Endothelial cell of umbilical vein (primary cell): ENCODE results near the gene FREM1. TPM values are rescaled to one million over a fixed set of nuclear protein-coding genes. Genes with fewer than 3 reads are reported as not detected.

ENCODE experiments used
- BruUV-seq: library from RNA; stranded (reverse); fragments of 400-500 nt; replicated peaks from 2 replicates; lab custom pipeline; 2021; lab: Mats Ljungman, UMichigan
- CTCF ChIA-PET: fragments of 300-600, 350-600 bp; sonication (Branson Sonifier 250); formaldehyde crosslinking; loops from one replicate; lab custom pipeline; 2021; ENCODE audit warnings: antibody characterized with exemption, inconsistent platforms; lab: Charles Lee
- POLR2A ChIA-PET: fragments of 300-600, 350-600 bp; sonication (Branson Sonifier 250); formaldehyde crosslinking; loops from one replicate; lab custom pipeline; 2021; ENCODE audit warnings: antibody characterized with exemption, inconsistent platforms; lab: Charles Lee
- DNase-seq: peaks from one replicate; pipeline ENCODE4 v3.0.0-alpha.2; 2011; ENCODE audit warnings: low read depth, low spot score
- FAIRE-seq: peaks from 2 replicates; lab custom pipeline; 2011; peaks lifted over from hg19 to GRCh38; lab: Jason Lieb, UNC
- H2AFZ ChIP-seq: 2 replicates; pipeline ENCODE4 v1.6.0; 2012; ENCODE audit warnings: low read depth, low read length, control low read depth, inconsistent platforms
- H3K27ac ChIP-seq: 2 replicates; pipeline ENCODE4 v1.5.1; 2011; ENCODE audit warnings: low read depth, mild to moderate bottlenecking, control low read depth, low read length, moderate library complexity; ENCODE audit not compliant: insufficient read depth
- H3K27me3 ChIP-seq, 2 experiments: 2 replicates each; pipeline versions ENCODE4 v1.6.0 to v1.6.1; 2011; ENCODE audit warnings: low read length in 2 of 2, mixed read lengths in 1 of 2; ENCODE audit not compliant: control insufficient read depth in 2 of 2, insufficient read depth in 2 of 2
- H3K36me3 ChIP-seq, 2 experiments: 2 replicates in 1 of 2; 3 replicates in 1 of 2; pipeline ENCODE4 v1.5.1; 2011; ENCODE audit warnings: low read length in 2 of 2, mild to moderate bottlenecking in 1 of 2, moderate library complexity in 1 of 2; ENCODE audit not compliant: control insufficient read depth in 2 of 2, insufficient read depth in 2 of 2; ENCODE audit errors: extremely low read depth in 1 of 2
- H3K4me1 ChIP-seq: 3 replicates; pipeline ENCODE4 v1.5.1; 2011; ENCODE audit warnings: mild to moderate bottlenecking, low read length; ENCODE audit not compliant: control insufficient read depth, insufficient read depth; ENCODE audit errors: extremely low read depth
- H3K4me2 ChIP-seq: 2 replicates; pipeline ENCODE4 v1.6.1; 2011; ENCODE audit warnings: low read length, control low read depth, mixed read lengths; ENCODE audit not compliant: insufficient read depth
- H3K4me3 ChIP-seq, 3 experiments: fragments of 200-600 bp in 1 of 3; sonication (generic), shearing (Covaris generic) in 1 of 3; replicated peaks in 1 of 3; 2 replicates each; pipeline ENCODE4 v1.5.1; 2011 to 2016; ENCODE audit warnings: control low read depth in 3 of 3, low read length in 3 of 3, mild to moderate bottlenecking in 2 of 3, inconsistent platforms in 1 of 3, low read depth in 1 of 3, moderate library complexity in 1 of 3; ENCODE audit not compliant: insufficient read depth in 1 of 3
- H3K79me2 ChIP-seq: 2 replicates; pipeline ENCODE4 v1.6.0; 2012; ENCODE audit warnings: low read length, inconsistent platforms; ENCODE audit not compliant: control insufficient read depth, insufficient read depth
- H3K9ac ChIP-seq: replicated peaks from 2 replicates; pipeline ENCODE3; 2011; ENCODE audit warnings: low read length, control low read depth; ENCODE audit not compliant: insufficient read depth; ENCODE audit errors: extremely low read depth
- H3K9me1 ChIP-seq: replicated peaks from 3 replicates; pipeline ENCODE4 v1.6.0; 2011; ENCODE audit warnings: mild to moderate bottlenecking, low read length; ENCODE audit not compliant: control insufficient read depth, insufficient read depth; ENCODE audit errors: extremely low read depth
- H3K9me3 ChIP-seq: replicated peaks from 2 replicates; pipeline ENCODE4 v1.5.1; 2012; ENCODE audit warnings: low read length, inconsistent platforms; ENCODE audit not compliant: control insufficient read depth, insufficient read depth
- H4K20me1 ChIP-seq: replicated peaks from 2 replicates; pipeline ENCODE3; 2011; ENCODE audit warnings: mild to moderate bottlenecking, low read length; ENCODE audit not compliant: control insufficient read depth, insufficient read depth; ENCODE audit errors: extremely low read depth
- CTCF ChIP-seq, 2 donors: IDR thresholded peaks; 1 replicate in 1 of 2; 2 replicates in 1 of 2; pipeline ENCODE4 v1.5.1; 2011; ENCODE audit warnings: low read length in 2 of 2, mild to moderate bottlenecking in 2 of 2, moderate library complexity in 2 of 2, control low read depth in 1 of 2, inconsistent platforms in 1 of 2, low read depth in 1 of 2; ENCODE audit not compliant: insufficient read depth in 1 of 2; ENCODE audit errors: extremely low read depth in 1 of 2
- EZH2 ChIP-seq: IDR thresholded peaks from 2 replicates; pipeline ENCODE4 v1.6.1; 2012; ENCODE audit warnings: borderline replicate concordance, low read depth, mild to moderate bottlenecking, moderate library complexity, low read length, inconsistent platforms; ENCODE audit not compliant: severe bottlenecking
- FOS ChIP-seq: IDR thresholded peaks from 2 replicates; pipeline ENCODE4 v1.6.1; 2011; ENCODE audit warnings: mild to moderate bottlenecking, low read length, moderate library complexity, borderline replicate concordance; ENCODE audit not compliant: insufficient read depth
- GATA2 ChIP-seq: IDR thresholded peaks from 2 replicates; pipeline ENCODE4 v1.7.0; 2011; ENCODE audit warnings: low read depth, mild to moderate bottlenecking, moderate library complexity, mixed read lengths, low read length; ENCODE audit not compliant: insufficient read length, insufficient read depth
- JUN ChIP-seq: IDR thresholded peaks from 2 replicates; pipeline ENCODE4 v1.6.1; 2011; ENCODE audit warnings: borderline replicate concordance, low read depth; ENCODE audit not compliant: insufficient read length, insufficient read depth
- MAX ChIP-seq: IDR thresholded peaks from 2 replicates; pipeline ENCODE4 v1.6.1; 2011; ENCODE audit not compliant: insufficient read depth, insufficient read length
- MYC ChIP-seq: IDR thresholded peaks from one replicate; pipeline ENCODE4 v1.6.1; 2011; ENCODE audit warnings: mild to moderate bottlenecking, low read depth, low read length
- POLR2A ChIP-seq: IDR thresholded peaks from 2 replicates; pipeline ENCODE4 v1.6.1; 2012; ENCODE audit warnings: low read depth, mild to moderate bottlenecking, control low read depth, low read length
- POLR2AphosphoS5 ChIP-seq: IDR thresholded peaks from 2 replicates; pipeline ENCODE4 v1.6.1; 2012; ENCODE audit warnings: low read depth, mild to moderate bottlenecking, control low read depth, low read length, moderate library complexity; ENCODE audit not compliant: insufficient read depth
- dilution Hi-C: fragments of 300-500 bp; cut with MboI; formaldehyde crosslinking; loops from one replicate; pipeline ENCODE4 v1.15.0; 2019; ENCODE audit warnings: low sequenced_read_pairs; ENCODE audit not compliant: extremely low pct_ligation_motif_present
- intact Hi-C: fragments of 100-400 bp; cut with micrococcal nuclease; formaldehyde crosslinking; loops from one replicate; pipeline ENCODE4 v1.10.0; 2022
- polyA plus RNA-seq, 4 experiments: library from polyadenylated mRNA; depleted of rRNA in 3 of 4; stranded (reverse) in 3 of 4; unstranded in 1 of 4; fragments of >200 nt; gene quantifications; 2 replicates each; pipeline versions ENCODE4 v1.2.1 to v1.2.3, GENCODE V29; 2011 to 2012; ENCODE audit warnings: missing spikeins in 1 of 4
- small RNA-seq: library from RNA; depleted of rRNA; stranded (forward); fragments of <200 nt; gene quantifications from one replicate; pipeline ENCODE3, GENCODE V24; 2012; ENCODE audit warnings: low replicate concordance, low read depth; ENCODE audit not compliant: insufficient read depth, insufficient read length
- total RNA-seq: library from RNA; stranded (reverse); gene quantifications from 2 replicates; pipeline ENCODE4 v1.2.3, GENCODE V29; 2021

The FREM1 gene
- total and polyA plus RNA-seq, 2 donors (not counting 3 experiments of a cell fraction or from before 2014, with no cell fraction given): 0.10 to 0.29 TPM

GRCh38 chr9:14686168-14686567 lies 224.1 kb downstream of the FREM1 start:
- no peak overlapping the region for H3K4me2 ChIP-seq
- dilution Hi-C loops: no loop called here
- ChIA-PET CTCF (no interaction called here), POLR2A (no interaction called here)
- no TSS peak for BruUV-seq
- peaks cover 62% of the 10 kb centered on the region for H3K79me2 ChIP-seq
- DNase-seq (no peak), FAIRE-seq (no peak)
- H3K4me1 ChIP-seq: peaks cover 28% of the 10 kb centered on the region
- intact Hi-C loops: no loop called here
- no peak for TF ChIP-seq MAX
- TF ChIP-seq EZH2: no peak
- TF ChIP-seq POLR2A: no peak
- TF ChIP-seq FOS: no peak
- TF ChIP-seq POLR2AphosphoS5: no peak
- no peak for TF ChIP-seq MYC
- no peak for TF ChIP-seq CTCF (IDR thresholded peaks at IDR 0.05; ENCODE audit: extremely low read depth in 1 of 2, insufficient read depth in 1 of 2, low read depth in 1 of 2, low read length in 2 of 2)
- no peak for TF ChIP-seq JUN
- TF ChIP-seq GATA2: no peak
- H3K9ac ChIP-seq: no peak overlapping the region
- H3K9me1 ChIP-seq: no peaks in the 10 kb centered on the region
- H3K27ac ChIP-seq: no peak overlapping the region
- H3K27me3 ChIP-seq: no peaks in the 10 kb centered on the region
- H3K4me3 ChIP-seq: no peak overlapping the region
- no peak overlapping the region for H2AFZ ChIP-seq
- no peaks in the 10 kb centered on the region for H3K9me3 ChIP-seq
- peaks cover 6 to 11% of the 10 kb centered on the region in 2 experiments for H3K36me3 ChIP-seq
- no peaks in the 10 kb centered on the region for H4K20me1 ChIP-seq

Small RNAs within 50 kb of the gene (small RNA-seq; reads per million reads assigned to genes)
- not detected for gene RNU6-1260P

Other genes with a start within 250 kb of the FREM1 start
- 21.0 and 25.9 TPM in 2 replicates for gene ZDHHC21, start 217.0 kb downstream of the FREM1 start, total RNA-seq
- gene ZDHHC21, start 217.0 kb downstream of the FREM1 start, polyA plus RNA-seq: 5.2 and 7.2 TPM in 2 replicates
- not detected in 2 replicates for gene CER1, start 187.7 kb downstream of the FREM1 start, total RNA-seq
- gene CER1, start 187.7 kb downstream of the FREM1 start, polyA plus RNA-seq: 0.06 TPM in 1 of 2 replicates, not detected in the other